Measurements from ENCODE around the gene ZNF397.

ZNF397 gene

DNA sequence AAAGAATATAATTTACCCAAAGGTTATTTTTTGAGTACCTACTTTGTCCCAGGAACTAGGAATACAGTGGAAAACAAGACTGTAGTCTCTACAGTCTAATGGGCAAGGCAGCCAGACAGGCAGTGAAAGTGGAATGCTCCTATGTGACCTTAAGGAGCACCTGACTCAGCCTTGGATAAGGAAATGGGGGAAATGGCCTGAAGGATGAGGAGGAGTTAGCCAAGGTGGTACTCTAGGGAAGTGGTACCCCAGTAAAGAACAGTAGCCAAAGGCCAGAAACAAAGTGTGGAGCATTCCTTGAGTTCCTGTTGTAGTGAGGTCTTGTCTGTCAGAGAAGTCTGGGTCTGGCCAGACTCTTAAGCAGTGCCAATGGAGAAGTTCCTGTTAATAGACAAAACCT, 6.0 kb downstream of the ZNF397 start:
- DNase-seq (ENCODE audit: low spot score) = no peak

DNA sequence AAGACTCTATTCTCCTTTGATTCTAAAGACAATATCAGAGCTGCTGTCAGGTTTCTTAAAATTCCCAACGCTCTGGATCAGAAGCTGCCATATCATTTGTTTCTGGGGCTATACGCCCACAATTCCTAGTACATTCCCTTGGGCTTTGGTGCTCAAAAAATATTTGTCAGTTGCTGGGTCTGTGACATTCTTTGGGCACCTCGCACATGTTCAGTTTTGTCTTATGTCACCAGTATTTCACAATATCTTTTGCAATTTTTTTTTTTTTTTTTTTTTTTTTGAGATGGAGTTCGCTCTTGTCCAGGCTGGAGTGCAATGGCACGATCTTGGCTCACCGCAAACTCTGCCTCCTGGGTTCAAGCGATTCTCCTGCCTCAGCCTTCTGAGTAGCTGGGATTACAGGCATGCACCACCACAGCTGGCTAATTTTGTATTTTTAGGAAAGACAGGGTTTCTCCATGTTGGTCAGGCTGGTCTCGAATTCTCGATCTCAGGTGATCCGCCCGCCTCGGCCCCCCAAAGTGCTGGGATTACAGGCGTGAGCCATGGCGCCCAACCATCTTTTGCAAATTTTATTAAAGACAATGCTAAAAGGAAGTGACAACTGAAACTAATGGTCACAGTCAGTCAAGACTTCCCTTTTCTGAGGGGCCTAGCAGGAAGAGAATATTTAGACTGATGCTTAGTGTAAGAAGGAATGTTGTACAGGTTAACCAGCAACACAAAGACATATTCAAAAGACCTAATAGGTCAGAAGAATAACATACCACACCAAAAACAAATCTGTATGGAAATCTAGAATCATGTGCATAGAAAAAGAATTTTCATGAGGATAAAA, 6.8 kb downstream of the ZNF397 start:
- DNase-seq (ENCODE audit: low spot score) = no peak

DNA sequence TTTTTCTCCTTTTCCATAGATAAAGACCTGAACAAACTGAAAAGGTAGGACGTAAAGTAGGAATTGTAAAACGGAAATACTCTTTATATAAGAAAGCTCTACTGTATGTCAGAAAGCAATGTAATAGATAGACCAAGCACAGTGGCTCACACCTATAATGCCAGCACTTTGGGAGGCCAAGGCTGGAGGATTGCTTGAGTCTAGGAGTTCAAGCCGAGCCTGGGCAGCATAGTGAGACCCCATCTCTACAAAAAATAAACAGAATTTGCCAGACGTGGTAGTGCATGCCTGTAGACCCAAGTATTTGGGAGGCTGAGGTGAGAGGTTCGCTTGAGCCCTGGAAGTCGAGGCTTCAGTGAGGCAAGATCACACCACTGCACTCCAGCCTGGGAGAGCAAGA, 7.6 kb downstream of the ZNF397 start:
- DNase-seq (ENCODE audit: low spot score) = no peak

DNA sequence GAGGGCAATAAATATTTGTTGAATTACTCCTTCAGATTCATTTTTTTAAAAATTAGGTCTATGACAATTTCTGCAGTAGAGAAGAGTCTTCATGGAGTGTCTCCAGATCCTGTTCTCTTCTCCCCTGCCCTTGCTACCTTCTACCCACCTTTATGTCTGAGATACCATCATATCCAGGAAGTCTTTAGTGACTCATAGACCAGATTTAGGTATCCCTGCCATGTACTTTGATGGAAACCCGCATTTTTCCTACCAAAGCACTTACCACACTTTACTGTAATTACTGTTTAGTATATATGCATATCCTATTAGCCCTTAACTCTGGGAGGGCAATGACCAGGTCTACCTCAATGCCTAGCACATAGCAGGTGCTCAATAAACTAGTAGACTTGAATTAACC, 11.6 kb downstream of the ZNF397 start:
- DNase-seq (ENCODE audit: low spot score) = no peak

DNA sequence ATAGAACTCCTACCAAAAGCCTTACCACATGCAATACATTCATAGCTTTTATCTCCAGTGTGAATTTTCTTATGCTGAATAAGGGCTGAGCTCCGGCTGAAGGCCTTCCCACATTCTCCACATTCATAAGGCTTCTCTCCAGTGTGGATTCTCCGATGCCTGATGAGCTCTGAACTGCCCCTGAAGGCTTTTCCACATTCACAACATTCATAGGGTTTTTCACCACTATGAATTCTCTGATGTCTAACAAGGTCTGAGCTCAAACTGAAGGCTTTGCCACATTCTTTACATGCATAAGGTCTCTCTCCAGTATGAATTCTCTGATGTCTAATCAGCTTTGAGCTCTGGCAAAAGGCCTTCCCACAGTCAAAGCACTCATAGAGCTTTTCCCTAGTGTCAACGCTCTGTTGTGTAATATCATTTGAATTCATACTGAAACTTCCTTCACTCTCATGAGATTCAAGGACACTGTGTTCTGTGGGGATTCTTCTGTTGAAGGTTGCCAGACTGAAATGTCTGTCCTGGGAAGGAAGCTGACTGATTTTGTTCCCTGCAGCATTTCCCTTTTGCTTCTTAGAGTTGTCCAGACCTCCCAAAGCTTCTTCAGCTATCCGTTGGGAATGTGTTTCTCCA, 12.9 kb downstream of the ZNF397 start:
- no peak for DNase-seq (ENCODE audit: low spot score)

DNA sequence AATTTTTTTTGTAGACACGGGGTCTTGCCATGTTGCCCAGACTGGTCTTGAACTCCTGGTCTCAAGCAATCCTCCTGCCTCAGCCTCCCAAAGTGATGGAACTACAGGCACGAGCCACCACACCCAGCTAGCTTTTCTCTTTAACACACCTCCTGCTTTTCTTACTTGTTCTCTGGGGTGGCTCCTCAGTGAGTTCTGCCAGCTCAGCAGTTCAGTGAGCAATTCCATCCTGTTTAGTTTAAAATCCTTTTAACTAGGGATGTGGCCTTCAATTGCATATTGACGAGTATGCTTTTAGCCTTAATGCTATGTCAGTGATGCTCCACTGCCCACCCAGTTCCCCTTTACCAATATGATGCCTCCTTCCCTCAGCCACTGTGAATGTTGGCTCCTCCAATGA, 16.1 kb downstream of the ZNF397 start:
- DNase-seq (ENCODE audit: low spot score) = no peak

DNA sequence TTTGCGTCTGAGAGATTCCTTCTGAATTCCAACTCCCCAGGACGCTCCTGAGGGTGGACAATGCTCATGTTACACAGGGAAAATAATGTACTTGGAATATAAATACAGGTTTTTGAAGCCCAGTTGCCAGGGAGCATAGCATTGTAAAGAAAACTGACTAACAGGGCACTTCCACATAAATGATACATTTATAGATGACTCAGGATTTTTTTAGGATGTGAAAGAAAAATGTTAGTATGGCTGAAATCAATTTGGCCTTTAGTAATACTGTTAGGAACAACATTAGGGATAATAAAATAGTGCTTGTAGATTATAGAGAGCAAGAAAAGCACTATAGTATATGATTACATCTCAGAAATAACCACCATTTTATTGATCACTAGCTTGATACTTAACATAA, 23.6 kb downstream of the ZNF397 start:
- DNase-seq (ENCODE audit: low spot score) = no peak

DNA sequence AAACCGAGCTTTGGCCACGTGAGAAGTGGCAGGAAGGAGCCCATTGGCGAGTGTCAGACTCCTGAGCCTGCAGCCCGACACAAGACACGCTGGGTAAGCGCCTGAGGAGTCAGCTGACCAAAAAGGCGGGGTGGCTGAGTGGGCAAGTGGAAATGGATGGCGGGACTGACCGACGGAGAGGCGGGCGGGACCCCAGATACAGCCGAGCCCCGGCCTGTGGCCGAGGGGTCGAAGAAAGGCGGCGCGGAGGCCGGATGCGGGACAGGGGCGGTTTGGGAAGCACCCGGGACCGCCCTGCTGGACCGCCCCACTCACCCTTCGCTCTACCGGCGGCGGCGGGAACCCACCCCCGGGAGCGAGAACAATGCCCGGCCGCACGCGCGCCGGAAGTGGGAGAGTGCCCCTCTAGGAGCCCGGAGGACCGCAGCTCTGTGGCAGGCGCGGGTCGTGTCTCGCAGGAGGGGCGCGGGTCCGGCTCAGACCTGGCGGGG, 26.4 kb downstream of the ZNF397 start:
- DNase-seq (ENCODE audit: low spot score) = peak; percentile 18

DNA sequence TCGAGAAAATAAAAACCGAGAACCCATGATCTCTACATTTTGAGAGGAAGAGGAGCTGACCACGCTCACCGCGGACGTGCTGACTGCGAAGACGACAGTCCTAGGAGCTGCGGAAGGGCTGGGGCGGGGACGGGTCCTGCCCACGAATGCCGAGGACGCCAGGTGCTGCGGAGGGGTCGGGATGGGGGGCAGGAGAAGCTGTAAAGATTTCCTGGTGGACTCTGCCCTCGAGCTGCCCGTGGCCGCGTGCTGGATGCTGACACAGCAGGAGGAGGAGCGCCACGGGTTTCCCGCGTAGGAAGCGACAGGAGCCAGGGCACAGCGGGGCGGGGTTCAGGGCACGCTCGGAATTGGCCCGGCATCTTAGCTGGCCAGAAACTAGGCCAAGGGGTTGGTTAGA, 27.0 kb downstream of the ZNF397 start:
- no peak for DNase-seq (ENCODE audit: low spot score)

DNA sequence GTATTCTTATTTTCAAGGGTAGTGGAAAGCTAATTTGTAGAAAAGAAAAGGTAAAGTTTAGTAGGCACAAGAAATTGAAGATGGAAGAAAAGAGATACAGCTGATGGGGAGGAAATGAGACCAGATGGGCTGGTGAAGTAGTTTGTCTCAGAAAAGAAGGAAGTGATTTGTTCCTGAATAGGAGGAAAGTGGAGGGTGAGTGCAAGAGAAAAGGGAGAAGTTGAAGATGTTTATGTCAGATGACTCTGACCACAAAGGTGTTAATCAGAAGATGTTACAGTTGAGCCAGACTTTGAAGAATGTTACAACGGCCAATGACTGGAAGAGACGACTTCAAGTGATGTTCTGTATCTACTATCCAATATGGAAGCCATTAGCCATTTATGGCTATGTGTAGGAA, 28.0 kb downstream of the ZNF397 start:
- DNase-seq (ENCODE audit: low spot score) = no peak

DNA sequence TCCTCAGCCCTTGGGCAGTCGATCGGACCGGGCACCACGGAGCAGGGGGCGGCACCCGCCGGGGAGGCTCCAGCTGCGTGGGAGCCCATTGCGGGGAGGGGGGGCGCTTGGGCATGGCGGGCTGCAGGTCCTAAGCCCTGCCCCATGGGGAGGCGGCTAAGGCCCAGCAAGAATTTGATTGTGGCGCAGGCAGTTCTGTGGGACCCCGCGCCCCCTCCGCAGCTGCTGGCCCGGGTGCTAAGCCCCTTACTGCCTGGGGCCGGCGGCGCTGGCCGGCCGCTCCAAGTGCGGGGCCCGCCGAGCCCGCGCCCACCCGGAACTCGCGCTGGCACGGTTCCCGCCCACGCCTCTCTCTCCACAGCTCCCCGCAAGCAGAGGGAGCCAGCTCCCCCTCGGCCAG, 30.8 kb downstream of the ZNF397 start:
- no peak for DNase-seq (ENCODE audit: low spot score)

DNA sequence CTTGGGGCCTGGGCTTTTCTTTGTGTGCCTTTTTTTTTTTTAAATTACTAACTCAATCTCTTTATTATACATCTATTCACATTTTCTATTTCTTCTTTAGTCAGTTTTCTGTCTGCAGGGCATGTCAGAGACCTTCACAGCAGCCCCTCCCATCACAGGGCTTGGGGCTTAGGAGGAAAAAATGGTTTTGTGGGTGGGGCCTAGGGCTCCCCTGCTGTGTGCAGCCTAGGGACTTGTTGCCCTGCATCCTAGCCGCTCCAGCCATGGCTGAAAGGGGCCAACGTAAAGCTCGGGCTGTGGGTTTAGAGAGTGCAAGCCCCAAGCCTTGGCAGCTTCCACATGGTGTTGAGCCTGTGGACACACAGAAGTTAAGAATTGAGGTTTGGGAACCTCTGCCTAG, 35.4 kb downstream of the ZNF397 start:
- DNase-seq (ENCODE audit: low spot score) = no peak

DNA sequence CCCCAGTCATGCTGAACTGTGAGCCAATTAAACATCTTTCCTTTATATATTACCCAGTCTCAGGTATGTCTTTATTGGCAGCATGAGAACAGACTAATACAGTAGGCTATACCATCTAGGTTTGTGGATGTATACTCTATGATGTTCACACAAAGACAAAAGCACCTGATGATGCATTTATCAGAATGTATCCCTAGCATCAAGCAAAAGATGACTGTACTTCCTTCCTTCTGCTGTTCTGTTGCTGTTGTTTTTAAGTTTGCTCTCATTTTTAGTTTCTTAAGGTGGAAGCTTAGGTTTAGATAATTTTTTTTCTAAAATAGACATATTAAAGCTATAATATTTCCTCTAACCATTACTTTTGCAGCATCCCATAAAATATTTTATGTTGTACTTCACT, 36.8 kb downstream of the ZNF397 start:
- DNase-seq (ENCODE audit: low spot score) = no peak

DNA sequence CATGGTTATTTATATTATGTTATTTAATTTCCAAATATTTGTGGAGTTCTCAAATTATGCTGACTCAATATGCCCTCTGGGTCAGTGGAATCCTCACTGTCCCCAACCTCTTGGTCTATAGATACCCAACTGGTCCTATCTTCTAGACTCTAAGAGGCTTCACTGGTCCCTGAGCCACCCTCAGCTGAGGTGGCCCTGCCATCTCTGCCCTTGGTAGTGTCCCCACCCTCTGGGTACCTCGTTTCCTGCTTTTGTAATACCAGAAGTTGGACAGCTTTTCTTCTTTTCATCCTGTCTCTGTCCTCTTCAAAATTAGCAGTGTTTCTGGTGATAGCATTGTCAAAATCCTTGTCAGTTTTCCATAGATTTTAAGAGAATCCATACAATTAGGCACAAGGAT, 37.3 kb downstream of the ZNF397 start:
- DNase-seq (ENCODE audit: low spot score) = no peak

DNA sequence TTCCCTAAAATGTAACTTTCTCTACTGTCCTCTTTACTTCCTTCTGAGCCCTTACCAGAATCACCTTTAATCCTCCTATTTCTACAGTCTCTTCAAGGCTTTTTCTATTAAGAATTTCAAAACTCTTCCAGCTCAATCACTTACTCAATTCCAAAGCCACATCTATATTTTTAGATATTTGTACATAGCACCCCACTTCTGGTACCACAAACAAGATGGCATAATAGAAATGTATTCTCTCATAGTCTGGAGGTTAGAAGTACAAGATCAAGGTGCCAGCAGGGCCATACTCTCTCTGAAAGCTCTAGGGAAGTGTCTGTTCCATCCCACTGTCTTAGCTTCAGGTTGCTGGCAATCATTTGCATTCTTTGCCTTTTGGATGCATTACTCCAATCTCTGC, 38.1 kb downstream of the ZNF397 start:
- no peak for DNase-seq (ENCODE audit: low spot score)

DNA sequence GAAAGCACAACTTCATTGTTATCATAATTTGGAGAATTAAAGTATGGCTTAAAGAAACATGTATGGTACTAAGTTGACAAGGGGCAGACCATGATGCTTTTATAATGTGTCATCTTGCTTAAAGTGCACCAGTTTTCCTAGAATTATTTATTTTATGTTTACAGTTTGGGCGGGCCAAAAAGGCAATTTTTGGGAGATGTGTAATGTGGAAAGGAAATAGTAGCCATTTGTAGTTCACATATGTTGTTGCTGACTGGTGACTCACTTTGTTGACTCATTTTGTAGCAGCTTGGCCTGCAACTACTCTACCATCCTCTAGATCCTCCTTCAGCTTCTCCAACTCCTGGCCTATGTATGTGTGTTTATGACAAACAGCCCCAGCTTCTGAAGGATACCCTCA, 41.5 kb downstream of the ZNF397 start:
- DNase-seq (ENCODE audit: low spot score) = peak; percentile 78

DNA sequence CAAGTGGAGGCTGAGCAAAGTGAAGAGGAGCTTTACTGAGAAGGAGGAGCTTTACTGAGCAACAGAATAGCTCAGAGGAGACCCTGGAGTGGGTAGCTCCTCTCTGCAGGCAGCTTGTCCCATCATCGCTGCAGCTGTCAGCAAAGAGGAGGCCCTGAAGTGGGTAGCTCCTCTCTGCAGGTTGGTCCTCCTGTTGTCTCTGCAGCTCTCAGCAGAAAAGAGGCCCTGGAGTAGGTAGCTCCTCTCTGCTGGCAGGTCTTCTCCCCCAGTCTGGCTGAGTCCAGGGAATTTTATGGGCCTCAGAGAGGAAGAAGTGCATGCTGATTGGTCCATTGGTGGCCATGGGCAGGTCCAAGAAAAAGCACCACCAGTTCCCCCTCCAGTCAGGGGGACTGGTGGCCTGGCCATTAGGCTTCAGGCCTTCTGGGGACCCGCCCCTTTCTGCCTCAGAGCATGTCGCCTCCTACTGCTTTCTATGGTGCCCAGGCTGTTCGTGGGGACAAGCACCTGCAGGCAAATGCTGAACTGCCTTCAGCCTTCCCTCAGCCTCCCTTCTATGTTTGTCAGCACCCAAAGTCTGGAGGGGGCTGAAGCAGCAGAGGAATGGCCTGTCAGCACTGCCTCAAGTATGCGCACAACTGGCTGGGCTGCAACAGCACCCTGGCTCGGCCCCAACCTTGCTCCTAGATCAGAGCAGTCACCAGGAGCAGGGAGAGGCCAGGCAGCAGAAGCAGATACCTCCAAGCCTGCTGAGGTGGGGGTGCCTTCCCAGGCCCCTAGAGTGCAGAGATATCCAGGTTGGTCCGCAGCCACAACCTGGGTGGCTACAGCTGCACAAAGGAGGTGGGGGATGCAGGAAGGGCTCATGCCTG, 43.3 kb downstream of the ZNF397 start:
- DNase-seq (ENCODE audit: low spot score) = no peak

DNA sequence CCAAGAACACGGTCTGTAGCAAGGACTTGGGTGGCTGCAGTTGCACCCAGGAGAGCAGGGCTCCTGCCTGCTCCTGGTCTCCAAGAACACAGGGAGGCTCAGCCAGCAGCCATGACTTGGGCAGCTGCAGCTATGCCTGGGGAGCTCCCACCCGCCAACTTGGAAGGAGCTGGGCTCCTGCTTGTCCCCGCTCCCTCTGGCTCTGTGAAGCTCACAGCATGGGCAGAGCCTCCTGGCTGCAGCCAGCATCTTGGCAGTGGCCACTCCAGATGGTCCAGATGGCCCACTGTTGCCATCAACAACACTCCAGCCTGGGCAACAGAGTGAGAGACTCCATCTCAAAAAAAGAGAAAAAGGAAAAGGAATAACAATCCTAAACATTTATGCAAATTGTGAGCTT, 44.0 kb downstream of the ZNF397 start:
- no peak for DNase-seq (ENCODE audit: low spot score)

DNA sequence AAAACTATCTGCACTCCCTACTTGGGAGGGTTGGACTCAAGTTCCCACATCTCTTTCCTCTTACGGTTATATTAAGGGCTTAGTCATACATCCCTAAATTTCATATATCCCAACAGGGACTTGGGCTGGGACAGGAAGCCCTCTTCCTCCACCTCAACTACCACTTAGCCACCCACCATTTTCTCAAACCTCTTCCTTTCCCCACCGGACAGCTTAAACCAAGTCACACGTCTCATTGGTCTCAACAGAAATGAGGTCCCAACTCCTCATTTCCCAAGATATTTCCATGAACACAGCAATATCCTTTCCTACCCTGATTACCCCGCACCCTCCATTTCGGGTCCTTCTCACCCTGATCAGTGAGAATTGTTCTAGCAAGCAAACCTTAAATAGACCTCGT, 48.5 kb downstream of the ZNF397 start:
- DNase-seq (ENCODE audit: low spot score) = peak; percentile 24

DNA sequence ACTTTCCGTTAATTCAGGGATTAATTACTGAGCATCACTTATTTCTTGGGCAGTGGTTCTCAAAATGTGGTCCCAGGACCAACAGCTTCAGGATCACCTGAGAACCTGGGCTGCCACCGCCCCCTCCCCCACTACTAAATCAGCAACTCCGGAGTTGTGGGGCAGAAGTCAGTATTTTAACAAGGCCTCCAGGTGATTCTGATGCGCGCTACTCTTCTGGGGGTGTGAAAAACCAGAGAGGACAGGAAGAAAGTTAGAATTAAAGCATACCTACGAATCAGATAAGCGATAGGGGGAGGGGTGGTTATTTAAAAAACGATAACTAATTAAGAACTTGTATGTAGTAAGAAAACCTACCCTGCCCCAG, 48.9 kb downstream of the ZNF397 start:
- DNase-seq (ENCODE audit: low spot score) = peak; percentile 17

DNA sequence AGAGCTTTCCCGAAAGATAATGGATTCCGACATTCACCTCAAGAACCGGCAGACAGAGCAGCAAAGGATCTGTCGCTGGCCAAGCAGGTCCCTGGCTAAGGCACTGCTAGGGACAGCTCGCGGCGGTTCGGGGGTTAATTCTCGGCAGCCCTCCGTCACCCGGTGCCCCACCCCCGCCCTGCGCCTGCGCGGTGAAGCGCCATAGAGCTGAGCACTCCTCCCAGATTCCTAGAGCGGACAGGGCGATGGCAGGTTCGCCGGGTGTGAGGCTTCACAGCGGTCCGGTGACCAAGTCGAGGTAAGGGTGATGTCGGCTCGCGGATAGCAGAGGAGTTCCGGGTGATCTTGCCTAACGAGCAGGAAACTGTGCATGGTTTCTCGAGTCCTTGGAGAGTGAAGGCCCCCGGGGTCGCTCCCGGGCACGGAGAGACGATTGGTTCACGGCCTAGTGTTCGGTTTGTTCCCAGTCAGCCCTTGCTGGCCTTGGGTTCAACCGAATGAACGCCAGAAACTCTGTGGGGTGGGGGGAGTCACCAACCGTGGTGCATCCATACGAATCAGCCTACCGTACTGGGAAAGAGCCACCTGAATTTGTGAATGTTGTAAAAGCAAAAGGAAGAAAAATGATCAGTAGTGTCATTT, 49.4 kb downstream of the ZNF397 start, which contains the start of gene ZSCAN30:
Gene ZSCAN30, minus strand, starts transcription at position 136 of the 642 bp plus-strand sequence. CDS start 25,877 bp downstream, outside the sequence.
- DNase-seq (ENCODE audit: low spot score) = peak; percentile 93

DNA sequence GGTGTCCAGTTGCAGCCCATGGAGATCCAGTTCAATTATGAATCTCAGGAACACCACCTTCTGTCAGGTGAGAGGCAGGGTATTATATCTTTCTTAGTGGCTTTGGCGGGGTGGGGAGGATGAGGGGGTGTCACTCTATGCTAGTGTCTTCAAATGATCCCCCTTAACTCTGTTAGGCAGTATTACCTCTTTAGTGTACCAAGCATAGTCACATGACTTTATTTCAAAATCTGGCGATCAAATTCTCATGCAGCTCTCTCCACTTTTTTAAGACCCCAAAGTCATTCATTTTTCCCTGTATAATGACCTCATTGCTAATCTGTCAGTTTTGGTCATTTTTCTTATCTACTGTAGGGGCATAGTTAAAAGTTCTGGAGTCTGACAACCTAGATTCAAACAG, 50.3 kb downstream of the ZNF397 start:
- DNase-seq (ENCODE audit: low spot score) = no peak
